Fibroblast of mammary gland (primary cell): Measurements from ENCODE around the gene ADI1.
"Not testable (repeated sequence)": the region's sequence is repeated elsewhere in the genome, so short reads cannot be mapped to it uniquely, and the experiment has no call there.

ENCODE experiments used
- DNase-seq: peaks from one replicate; pipeline ENCODE4 v3.0.0-alpha.2; 2010; ENCODE audit warnings: low read depth
- H3K4me3 ChIP-seq: 2 replicates; pipeline ENCODE4 v1.5.1; 2011; ENCODE audit warnings: low read depth, mild to moderate bottlenecking, low read length, moderate library complexity; ENCODE audit not compliant: control insufficient read depth
- TF ChIP-seq, protein P1 (sequence below): conservative IDR thresholded peaks from 2 replicates; pipeline ENCODE4 v1.5.1; 2011; ENCODE audit warnings: low read depth, low read length, inconsistent platforms; ENCODE audit not compliant: control insufficient read depth, insufficient read depth

ADI1 gene

DNA sequence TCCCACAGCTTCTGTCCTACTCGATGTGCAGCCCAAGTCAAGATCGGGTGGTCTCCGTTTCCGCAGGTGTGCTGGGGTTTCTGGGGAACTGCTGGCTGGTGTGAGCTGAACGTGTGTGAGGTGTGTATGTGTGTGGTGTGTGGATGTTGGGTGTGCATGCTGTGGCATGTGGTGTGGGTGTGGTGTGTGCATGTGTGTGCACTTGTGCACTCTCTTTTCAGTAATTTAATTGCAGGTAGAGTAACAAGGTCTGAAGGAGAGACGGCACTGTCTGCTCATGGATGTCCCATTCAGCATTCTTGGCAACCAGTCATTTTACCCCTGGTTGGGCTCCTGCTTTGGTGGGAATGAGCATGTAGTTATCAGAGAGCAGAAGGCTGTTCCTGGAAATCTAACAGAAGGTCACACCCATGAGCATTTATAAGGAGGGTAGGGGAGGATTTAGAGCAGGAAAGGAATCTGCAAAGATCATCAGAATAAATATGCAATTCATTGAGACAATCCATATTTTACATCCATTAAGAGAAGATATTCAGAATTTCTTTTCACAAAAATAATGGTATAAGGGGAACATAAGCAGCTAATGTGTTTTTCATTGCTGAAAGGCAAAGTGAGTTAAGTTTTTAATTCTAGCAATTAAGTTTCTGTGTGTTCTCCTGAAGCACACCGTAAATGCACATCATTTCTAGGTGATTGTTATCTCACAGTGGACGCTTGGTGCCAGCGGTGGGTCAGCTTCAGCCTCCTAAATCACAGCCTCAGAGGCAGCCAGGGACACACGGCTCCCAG is 60.7 kb downstream of the ADI1 start:
- TF ChIP-seq, protein P1, sequence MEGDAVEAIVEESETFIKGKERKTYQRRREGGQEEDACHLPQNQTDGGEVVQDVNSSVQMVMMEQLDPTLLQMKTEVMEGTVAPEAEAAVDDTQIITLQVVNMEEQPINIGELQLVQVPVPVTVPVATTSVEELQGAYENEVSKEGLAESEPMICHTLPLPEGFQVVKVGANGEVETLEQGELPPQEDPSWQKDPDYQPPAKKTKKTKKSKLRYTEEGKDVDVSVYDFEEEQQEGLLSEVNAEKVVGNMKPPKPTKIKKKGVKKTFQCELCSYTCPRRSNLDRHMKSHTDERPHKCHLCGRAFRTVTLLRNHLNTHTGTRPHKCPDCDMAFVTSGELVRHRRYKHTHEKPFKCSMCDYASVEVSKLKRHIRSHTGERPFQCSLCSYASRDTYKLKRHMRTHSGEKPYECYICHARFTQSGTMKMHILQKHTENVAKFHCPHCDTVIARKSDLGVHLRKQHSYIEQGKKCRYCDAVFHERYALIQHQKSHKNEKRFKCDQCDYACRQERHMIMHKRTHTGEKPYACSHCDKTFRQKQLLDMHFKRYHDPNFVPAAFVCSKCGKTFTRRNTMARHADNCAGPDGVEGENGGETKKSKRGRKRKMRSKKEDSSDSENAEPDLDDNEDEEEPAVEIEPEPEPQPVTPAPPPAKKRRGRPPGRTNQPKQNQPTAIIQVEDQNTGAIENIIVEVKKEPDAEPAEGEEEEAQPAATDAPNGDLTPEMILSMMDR, result no peak
- no peak overlapping the region for H3K4me3 ChIP-seq
- no peak for DNase-seq

DNA sequence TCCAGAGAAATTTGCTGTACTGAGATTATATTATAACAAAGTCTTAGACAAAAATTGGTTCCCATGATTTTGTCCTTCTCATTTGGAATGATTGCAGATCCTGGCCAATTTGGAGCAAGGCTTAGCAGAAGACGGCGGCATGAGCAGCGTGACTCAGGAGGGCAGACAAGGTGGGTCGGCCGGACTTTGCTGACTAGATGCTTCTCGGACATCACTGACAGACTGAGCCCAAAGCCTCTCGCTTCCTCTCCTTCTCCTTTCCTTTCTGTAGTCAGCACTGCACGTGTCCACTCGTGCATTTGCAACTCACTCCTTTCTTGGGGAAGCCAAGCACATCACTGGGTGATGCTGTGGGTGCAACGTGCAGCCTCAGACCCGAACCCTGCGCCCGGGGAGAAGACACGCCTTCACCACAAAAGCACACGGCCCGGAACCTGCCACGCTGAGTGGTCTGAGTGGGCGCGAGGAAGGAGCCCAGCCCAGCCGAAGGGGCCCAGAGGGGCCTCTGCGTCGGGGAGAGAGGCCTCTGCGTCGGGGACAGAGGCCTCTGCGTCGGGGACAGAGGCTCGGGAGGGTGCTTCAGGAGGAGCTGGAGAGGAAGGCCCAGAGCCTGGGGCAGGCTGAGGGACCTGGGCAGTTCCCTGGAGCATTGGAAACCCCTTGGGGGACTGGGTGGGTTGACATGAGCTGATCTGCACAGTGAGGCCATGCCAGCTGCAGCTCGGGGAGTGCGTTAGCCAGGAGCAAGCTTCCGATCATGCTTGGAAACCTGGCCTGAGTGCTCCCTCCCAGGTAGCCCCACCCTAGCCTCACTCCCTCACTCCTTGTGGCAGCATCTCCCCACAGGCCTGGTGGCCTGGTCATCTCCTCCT is 61.6 kb downstream of the ADI1 start:
- TF ChIP-seq, protein P1, result no peak
- H3K4me3 ChIP-seq, result no peak overlapping the region
- no peak for DNase-seq

DNA sequence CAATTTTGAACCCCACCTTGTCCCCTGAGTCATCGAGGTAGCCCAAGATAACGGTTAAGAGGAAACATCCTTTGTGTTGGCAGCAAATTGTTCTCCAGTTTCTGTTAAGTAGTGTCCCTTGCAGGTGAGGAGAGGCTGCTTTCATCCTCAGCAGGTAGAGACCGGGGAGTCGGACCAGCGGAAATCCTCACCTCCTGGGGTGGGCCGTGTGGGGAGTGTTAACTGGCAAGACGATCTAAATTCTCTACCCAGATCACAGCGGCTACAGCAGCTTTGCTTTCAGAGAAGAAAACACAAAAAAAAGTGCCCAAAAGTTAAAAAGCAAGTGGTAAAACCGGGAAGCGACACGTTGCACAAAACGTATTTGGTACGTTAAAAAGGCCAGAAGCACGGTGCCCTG is 63.2 kb downstream of the ADI1 start:
- no peak for DNase-seq
- TF ChIP-seq, protein P1, result no peak
- H3K4me3 ChIP-seq, result no peak overlapping the region

DNA sequence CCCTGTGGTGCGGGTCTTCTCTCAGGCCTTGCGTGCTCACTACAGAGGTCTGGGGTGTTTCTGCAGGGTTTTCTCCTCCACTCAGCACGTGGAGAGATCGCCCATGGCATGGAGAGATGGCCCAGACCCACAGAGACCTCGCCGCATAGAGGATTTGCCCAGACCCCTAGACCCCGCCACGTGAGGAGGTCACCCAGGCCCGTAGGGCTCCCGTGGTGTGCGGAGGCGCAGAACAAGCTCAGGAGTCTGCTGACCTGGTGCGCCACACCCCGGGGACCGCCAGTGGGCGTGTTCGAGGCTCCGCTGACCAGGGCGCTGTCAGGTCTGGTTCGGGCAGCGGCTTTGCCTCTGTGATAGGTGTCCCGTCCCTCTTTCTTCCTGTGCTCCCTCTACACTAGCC is 64.5 kb downstream of the ADI1 start:
- TF ChIP-seq, protein P1, result no peak
- no peak for DNase-seq
- no peak overlapping the region for H3K4me3 ChIP-seq

DNA sequence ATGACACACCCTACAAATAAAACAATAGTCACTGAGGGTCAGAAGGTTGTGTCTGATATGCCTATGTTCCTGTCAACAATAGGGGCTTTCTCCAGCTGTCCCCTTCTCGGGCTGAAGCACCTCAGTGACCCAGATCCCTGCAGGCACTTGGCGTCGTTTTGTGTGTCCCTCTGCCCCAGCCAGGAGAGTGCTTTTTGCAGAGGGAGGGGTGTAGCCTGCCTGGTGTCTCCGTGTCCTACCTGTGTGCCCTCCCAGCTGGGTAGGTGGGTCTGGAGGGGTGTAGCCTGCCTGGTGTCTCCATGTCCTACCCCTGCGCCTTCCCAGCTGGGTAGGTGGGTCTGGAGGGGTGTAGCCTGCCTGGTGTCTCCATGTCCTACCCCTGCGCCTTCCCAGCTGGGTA is 65.3 kb downstream of the ADI1 start:
- not testable (repeated sequence) for DNase-seq, H3K4me3 ChIP-seq

DNA sequence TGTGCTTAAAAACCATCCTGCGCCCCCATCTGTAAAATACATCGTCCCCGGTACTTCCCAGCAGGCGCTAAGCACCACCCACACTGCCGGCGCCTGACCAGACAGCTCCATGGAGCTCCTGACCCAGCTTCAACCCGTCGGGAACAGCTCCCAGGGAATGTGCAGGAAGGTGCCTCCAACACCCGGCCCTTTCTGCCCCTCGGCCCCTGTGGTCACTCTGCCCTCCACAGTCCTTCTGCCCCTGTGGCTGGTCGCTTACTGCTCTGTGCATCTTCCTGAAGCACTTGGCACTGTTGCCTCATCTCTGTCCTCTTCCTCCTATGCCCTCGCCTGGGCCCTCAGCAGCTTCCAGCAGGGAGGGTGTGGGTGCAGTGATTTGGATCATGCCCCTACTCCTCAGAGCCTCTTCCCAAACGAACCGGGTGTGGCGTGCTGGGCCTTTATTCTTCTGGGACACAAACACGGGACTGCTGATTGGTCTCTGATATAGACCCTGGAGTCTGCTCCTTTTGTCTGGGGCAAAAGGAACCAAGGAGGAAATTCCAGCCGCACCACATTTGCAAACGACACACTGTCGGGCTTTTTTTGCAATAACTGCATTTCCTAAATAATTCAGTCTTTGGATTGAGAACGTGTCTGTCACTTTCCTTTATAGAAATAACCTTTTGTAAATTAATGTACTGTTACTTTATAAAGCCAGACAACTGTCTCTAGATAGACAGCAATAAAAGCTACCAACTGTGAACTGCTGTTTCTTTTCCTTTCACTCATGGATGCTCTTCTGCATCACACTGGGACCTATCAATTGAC is 65.9 kb downstream of the ADI1 start:
- no peak overlapping the region for H3K4me3 ChIP-seq
- TF ChIP-seq, protein P1, result no peak
- DNase-seq, result no peak
